ENCODE measurements around the gene MTSS2.

MTSS2 gene

GRCh38 chr16:70685938-70686375, at the start of gene MTSS2:
Gene MTSS2, minus strand, starts transcription at chr16:70686053. Its CDS starts 262 bp downstream, at chr16:70685791.
- Histone ChIP-seq H3K9me3 (ENCODE audit: control insufficient read depth in 5 of 5, low read length in 5 of 5) (no peaks in the 10 kb centered on the region), H3K27me3 (ENCODE audit: control insufficient read depth in 5 of 5, insufficient read depth in 4 of 5, low read length in 5 of 5) (no peaks in the 10 kb centered on the region), H3K36me3 (ENCODE audit: control insufficient read depth in 5 of 5, insufficient read depth in 5 of 5, low read length in 5 of 5) (peaks cover 0 to 3% (median 0%) of the 10 kb centered on the region in 5 donors), H3K27ac (ENCODE audit: low read depth, low read length) (peak within 1 kb of the TSS; percentile 75), H3K9ac (ENCODE audit: low read length in 5 of 5) (peak within 1 kb of the TSS in 4 of 5 donors; percentile 68 to 77 (median 72)), H3K4me1 (ENCODE audit: control insufficient read depth in 5 of 5, insufficient read depth in 5 of 5, low read length in 5 of 5) (peaks cover 19 to 92% (median 87%) of the 10 kb centered on the region in 5 donors), H3K4me3 (ENCODE audit: low read depth in 1 of 5, low read length in 5 of 5) (peak within 1 kb of the TSS; percentile 75 to 80 (median 76))

- H3K27me3 ChIP-seq (ENCODE audit: control insufficient read depth in 5 of 5, insufficient read depth in 4 of 5, low read length in 5 of 5): no peaks in the 10 kb centered on the region
- no peak overlapping the region for H3K9ac ChIP-seq (ENCODE audit: low read length in 5 of 5)
- H3K9me3 ChIP-seq (ENCODE audit: control insufficient read depth in 5 of 5, low read length in 5 of 5): no peaks in the 10 kb centered on the region
- H3K36me3 ChIP-seq (ENCODE audit: control insufficient read depth in 5 of 5, insufficient read depth in 5 of 5, low read length in 5 of 5): peaks cover 0 to 22% (median 9%) of the 10 kb centered on the region in 5 donors
- peak overlapping the region; percentile 37 for H3K27ac ChIP-seq (ENCODE audit: low read depth, low read length)
- peaks cover 9 to 45% (median 34%) of the 10 kb centered on the region in 5 donors for H3K4me1 ChIP-seq (ENCODE audit: control insufficient read depth in 5 of 5, insufficient read depth in 5 of 5, low read length in 5 of 5)
- no peak overlapping the region for H3K4me3 ChIP-seq (ENCODE audit: low read depth in 1 of 5, low read length in 5 of 5)
These were observed 49.5 kb upstream of the MTSS2 start for GRCh38 chr16:70735141-70735979.

GRCh38 chr16:70734522-70735095, 48.8 kb upstream of the MTSS2 start:
- peaks cover 0 to 24% (median 9%) of the 10 kb centered on the region in 5 donors for H3K36me3 ChIP-seq (ENCODE audit: control insufficient read depth in 5 of 5, insufficient read depth in 5 of 5, low read length in 5 of 5)
- H3K9ac ChIP-seq (ENCODE audit: low read length in 5 of 5): no peak overlapping the region
- H3K9me3 ChIP-seq (ENCODE audit: control insufficient read depth in 5 of 5, low read length in 5 of 5): no peaks in the 10 kb centered on the region
- no peak overlapping the region for H3K27ac ChIP-seq (ENCODE audit: low read depth, low read length)
- H3K27me3 ChIP-seq (ENCODE audit: control insufficient read depth in 5 of 5, insufficient read depth in 4 of 5, low read length in 5 of 5): no peaks in the 10 kb centered on the region
- peaks cover 9 to 43% (median 31%) of the 10 kb centered on the region in 5 donors for H3K4me1 ChIP-seq (ENCODE audit: control insufficient read depth in 5 of 5, insufficient read depth in 5 of 5, low read length in 5 of 5)
- no peak overlapping the region for H3K4me3 ChIP-seq (ENCODE audit: low read depth in 1 of 5, low read length in 5 of 5)

- Histone ChIP-seq H3K9ac (ENCODE audit: low read length in 5 of 5) (no peak overlapping the region), H3K9me3 (ENCODE audit: control insufficient read depth in 5 of 5, low read length in 5 of 5) (no peaks in the 10 kb centered on the region), H3K27me3 (ENCODE audit: control insufficient read depth in 5 of 5, insufficient read depth in 4 of 5, low read length in 5 of 5) (no peaks in the 10 kb centered on the region), H3K4me3 (ENCODE audit: low read depth in 1 of 5, low read length in 5 of 5) (no peak overlapping the region), H3K4me1 (ENCODE audit: control insufficient read depth in 5 of 5, insufficient read depth in 5 of 5, low read length in 5 of 5) (peaks cover 3 to 28% (median 22%) of the 10 kb centered on the region in 5 donors), H3K36me3 (ENCODE audit: control insufficient read depth in 5 of 5, insufficient read depth in 5 of 5, low read length in 5 of 5) (peaks cover 0 to 35% (median 18%) of the 10 kb centered on the region in 5 donors), H3K27ac (ENCODE audit: low read depth, low read length) (no peak overlapping the region)
These were observed 45.1 kb upstream of the MTSS2 start for GRCh38 chr16:70730944-70731343.

GRCh38 chr16:70730031-70730430, 44.2 kb upstream of the MTSS2 start:
- Histone ChIP-seq H3K4me3 (ENCODE audit: low read depth in 1 of 5, low read length in 5 of 5) (no peak overlapping the region), H3K36me3 (ENCODE audit: control insufficient read depth in 5 of 5, insufficient read depth in 5 of 5, low read length in 5 of 5) (peaks cover 0 to 35% (median 18%) of the 10 kb centered on the region in 5 donors), H3K27ac (ENCODE audit: low read depth, low read length) (no peak overlapping the region), H3K27me3 (ENCODE audit: control insufficient read depth in 5 of 5, insufficient read depth in 4 of 5, low read length in 5 of 5) (no peaks in the 10 kb centered on the region), H3K4me1 (ENCODE audit: control insufficient read depth in 5 of 5, insufficient read depth in 5 of 5, low read length in 5 of 5) (peaks cover 7 to 28% (median 25%) of the 10 kb centered on the region in 5 donors), H3K9ac (ENCODE audit: low read length in 5 of 5) (no peak overlapping the region), H3K9me3 (ENCODE audit: control insufficient read depth in 5 of 5, low read length in 5 of 5) (no peaks in the 10 kb centered on the region)

- no peak overlapping the region for H3K4me3 ChIP-seq (ENCODE audit: low read depth in 1 of 5, low read length in 5 of 5)
- H3K27me3 ChIP-seq (ENCODE audit: control insufficient read depth in 5 of 5, insufficient read depth in 4 of 5, low read length in 5 of 5): no peaks in the 10 kb centered on the region
- no peak overlapping the region for H3K27ac ChIP-seq (ENCODE audit: low read depth, low read length)
- no peaks in the 10 kb centered on the region for H3K9me3 ChIP-seq (ENCODE audit: control insufficient read depth in 5 of 5, low read length in 5 of 5)
- H3K36me3 ChIP-seq (ENCODE audit: control insufficient read depth in 5 of 5, insufficient read depth in 5 of 5, low read length in 5 of 5): peaks cover 0 to 35% (median 18%) of the 10 kb centered on the region in 5 donors
- no peak overlapping the region for H3K9ac ChIP-seq (ENCODE audit: low read length in 5 of 5)
- H3K4me1 ChIP-seq (ENCODE audit: control insufficient read depth in 5 of 5, insufficient read depth in 5 of 5, low read length in 5 of 5): peaks cover 7 to 27% (median 26%) of the 10 kb centered on the region in 5 donors
These were observed 43.4 kb upstream of the MTSS2 start for GRCh38 chr16:70729292-70729691.

- no peak overlapping the region for H3K27ac ChIP-seq (ENCODE audit: low read depth, low read length)
- peaks cover 0 to 37% (median 18%) of the 10 kb centered on the region in 5 donors for H3K36me3 ChIP-seq (ENCODE audit: control insufficient read depth in 5 of 5, insufficient read depth in 5 of 5, low read length in 5 of 5)
- H3K4me3 ChIP-seq (ENCODE audit: low read depth in 1 of 5, low read length in 5 of 5): no peak overlapping the region
- H3K27me3 ChIP-seq (ENCODE audit: control insufficient read depth in 5 of 5, insufficient read depth in 4 of 5, low read length in 5 of 5): no peaks in the 10 kb centered on the region
- no peak overlapping the region for H3K9ac ChIP-seq (ENCODE audit: low read length in 5 of 5)
- peaks cover 7 to 27% (median 26%) of the 10 kb centered on the region in 5 donors for H3K4me1 ChIP-seq (ENCODE audit: control insufficient read depth in 5 of 5, insufficient read depth in 5 of 5, low read length in 5 of 5)
- no peaks in the 10 kb centered on the region for H3K9me3 ChIP-seq (ENCODE audit: control insufficient read depth in 5 of 5, low read length in 5 of 5)
These were observed 42.3 kb upstream of the MTSS2 start for GRCh38 chr16:70728150-70728549.

GRCh38 chr16:70726892-70727361, 41.1 kb upstream of the MTSS2 start:
- Histone ChIP-seq H3K27me3 (ENCODE audit: control insufficient read depth in 5 of 5, insufficient read depth in 4 of 5, low read length in 5 of 5) (no peaks in the 10 kb centered on the region), H3K36me3 (ENCODE audit: control insufficient read depth in 5 of 5, insufficient read depth in 5 of 5, low read length in 5 of 5) (peaks cover 0 to 39% (median 20%) of the 10 kb centered on the region in 5 donors), H3K27ac (ENCODE audit: low read depth, low read length) (no peak overlapping the region), H3K4me3 (ENCODE audit: low read depth in 1 of 5, low read length in 5 of 5) (no peak overlapping the region), H3K9ac (ENCODE audit: low read length in 5 of 5) (peak overlapping the region in 1 of 5 donors; percentile 42), H3K9me3 (ENCODE audit: control insufficient read depth in 5 of 5, low read length in 5 of 5) (no peaks in the 10 kb centered on the region), H3K4me1 (ENCODE audit: control insufficient read depth in 5 of 5, insufficient read depth in 5 of 5, low read length in 5 of 5) (peaks cover 7 to 27% (median 26%) of the 10 kb centered on the region in 5 donors)

- H3K4me1 ChIP-seq (ENCODE audit: control insufficient read depth in 5 of 5, insufficient read depth in 5 of 5, low read length in 5 of 5): peaks cover 7 to 27% (median 26%) of the 10 kb centered on the region in 5 donors
- peak overlapping the region in 2 of 5 donors; percentile 18 to 42 for H3K9ac ChIP-seq (ENCODE audit: low read length in 5 of 5)
- peak overlapping the region; percentile 26 for H3K27ac ChIP-seq (ENCODE audit: low read depth, low read length)
- no peaks in the 10 kb centered on the region for H3K9me3 ChIP-seq (ENCODE audit: control insufficient read depth in 5 of 5, low read length in 5 of 5)
- H3K4me3 ChIP-seq (ENCODE audit: low read depth in 1 of 5, low read length in 5 of 5): peak overlapping the region in 1 of 5 donors; percentile 17
- H3K36me3 ChIP-seq (ENCODE audit: control insufficient read depth in 5 of 5, insufficient read depth in 5 of 5, low read length in 5 of 5): peaks cover 0 to 43% (median 22%) of the 10 kb centered on the region in 5 donors
- H3K27me3 ChIP-seq (ENCODE audit: control insufficient read depth in 5 of 5, insufficient read depth in 4 of 5, low read length in 5 of 5): no peaks in the 10 kb centered on the region
These were observed 40.3 kb upstream of the MTSS2 start for GRCh38 chr16:70725912-70726828.

Measured in subcutaneous abdominal adipose tissue (tissue), 5 donors.